ENCODE data around the gene SURF2.
"Not testable (repeated sequence)": the region's sequence is repeated elsewhere in the genome, so short reads cannot be mapped to it uniquely, and the experiment has no call there.

The SURF2 gene

DNA sequence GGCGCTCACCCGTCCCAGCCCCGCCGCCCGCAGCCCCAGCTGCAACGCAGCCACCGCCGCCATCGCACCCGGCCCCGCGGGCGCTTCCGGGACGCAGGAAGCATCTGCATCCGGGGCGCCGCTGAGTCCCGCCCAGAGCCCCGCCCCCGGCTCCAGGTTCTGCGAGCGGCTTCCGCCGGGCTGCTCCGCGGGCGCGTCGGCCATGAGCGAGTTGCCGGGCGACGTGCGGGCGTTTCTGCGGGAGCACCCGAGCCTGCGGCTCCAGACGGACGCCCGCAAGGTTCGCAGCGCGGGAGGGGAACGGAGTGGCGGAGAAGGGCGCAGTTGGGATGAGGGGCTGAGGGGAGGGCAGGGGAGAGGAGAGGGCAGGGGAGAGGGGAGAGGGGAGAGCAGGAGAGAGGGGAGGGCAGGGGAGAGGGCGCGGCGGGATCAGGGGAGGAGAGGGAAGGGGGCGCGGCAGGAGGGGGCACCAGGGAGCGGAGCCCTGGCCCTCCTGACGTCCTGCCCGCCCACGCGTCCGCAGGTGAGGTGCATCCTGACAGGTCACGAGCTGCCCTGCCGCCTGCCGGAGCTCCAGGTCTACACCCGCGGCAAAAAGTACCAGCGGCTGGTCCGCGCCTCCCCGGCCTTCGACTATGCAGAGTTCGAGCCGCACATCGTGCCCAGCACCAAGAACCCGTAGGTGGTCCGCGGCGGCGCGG, at the start of gene SURF2, which contains the start of gene SURF1:
SURF2 (plus strand) TSS at position 160 of the 701 bp plus-strand sequence; CDS start at position 203, 43 bp downstream.
SURF1 (minus strand) TSS at position 97 of the 701 bp plus-strand sequence; CDS start at position 63, 34 bp downstream.
- Mint-ChIP-seq H3K9me3 (no peaks in the 10 kb centered on the region), H3K36me3 (ENCODE audit: low read depth) (peaks cover 36% of the 10 kb centered on the region), H3K27ac (peak within 1 kb of the TSS in 2 of 3 experiments; percentile 72 to 75), H3K27me3 (ENCODE audit: low read depth) (no peaks in the 10 kb centered on the region), H3K4me1 (peaks cover 36% of the 10 kb centered on the region), H3K4me3 (peak within 1 kb of the TSS; percentile 87 to 92 (median 91))
- TF ChIP-seq, protein P1, sequence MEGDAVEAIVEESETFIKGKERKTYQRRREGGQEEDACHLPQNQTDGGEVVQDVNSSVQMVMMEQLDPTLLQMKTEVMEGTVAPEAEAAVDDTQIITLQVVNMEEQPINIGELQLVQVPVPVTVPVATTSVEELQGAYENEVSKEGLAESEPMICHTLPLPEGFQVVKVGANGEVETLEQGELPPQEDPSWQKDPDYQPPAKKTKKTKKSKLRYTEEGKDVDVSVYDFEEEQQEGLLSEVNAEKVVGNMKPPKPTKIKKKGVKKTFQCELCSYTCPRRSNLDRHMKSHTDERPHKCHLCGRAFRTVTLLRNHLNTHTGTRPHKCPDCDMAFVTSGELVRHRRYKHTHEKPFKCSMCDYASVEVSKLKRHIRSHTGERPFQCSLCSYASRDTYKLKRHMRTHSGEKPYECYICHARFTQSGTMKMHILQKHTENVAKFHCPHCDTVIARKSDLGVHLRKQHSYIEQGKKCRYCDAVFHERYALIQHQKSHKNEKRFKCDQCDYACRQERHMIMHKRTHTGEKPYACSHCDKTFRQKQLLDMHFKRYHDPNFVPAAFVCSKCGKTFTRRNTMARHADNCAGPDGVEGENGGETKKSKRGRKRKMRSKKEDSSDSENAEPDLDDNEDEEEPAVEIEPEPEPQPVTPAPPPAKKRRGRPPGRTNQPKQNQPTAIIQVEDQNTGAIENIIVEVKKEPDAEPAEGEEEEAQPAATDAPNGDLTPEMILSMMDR (IDR thresholded peaks at IDR 0.05; ENCODE audit: unreplicated experiment in 3 of 3), result no peak

DNA sequence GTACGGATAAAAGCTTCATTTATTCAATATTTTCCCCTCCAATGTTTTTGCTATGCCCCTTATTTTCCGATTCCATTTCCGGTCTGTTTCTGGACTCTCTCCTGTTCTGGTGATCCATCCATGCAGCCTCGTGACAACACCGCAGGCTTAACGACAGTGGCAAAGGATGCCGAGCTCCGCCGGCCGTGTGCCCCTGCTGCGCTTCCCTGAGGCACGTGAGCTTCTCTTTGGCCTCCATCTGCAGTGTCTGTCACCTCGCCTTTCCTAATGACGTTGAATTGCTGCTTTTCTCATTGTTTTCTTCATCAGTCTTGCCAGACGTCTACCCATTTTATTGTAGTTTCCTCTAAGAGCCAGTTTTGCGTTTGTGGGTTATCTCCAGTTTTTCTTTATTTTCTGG, 49.0 kb upstream of the SURF2 start:
- no peak overlapping the region for H3K4me3 Mint-ChIP-seq
- H3K27me3 Mint-ChIP-seq (ENCODE audit: low read depth), result peaks cover 9% of the 10 kb centered on the region
- H3K36me3 Mint-ChIP-seq (ENCODE audit: low read depth), result no peaks in the 10 kb centered on the region
- no peaks in the 10 kb centered on the region for H3K4me1 Mint-ChIP-seq
- H3K9me3 Mint-ChIP-seq, result peaks cover 9% of the 10 kb centered on the region
- TF ChIP-seq, protein P1 (IDR thresholded peaks at IDR 0.05; ENCODE audit: unreplicated experiment in 3 of 3), result no peak
- no peak overlapping the region for H3K27ac Mint-ChIP-seq

DNA sequence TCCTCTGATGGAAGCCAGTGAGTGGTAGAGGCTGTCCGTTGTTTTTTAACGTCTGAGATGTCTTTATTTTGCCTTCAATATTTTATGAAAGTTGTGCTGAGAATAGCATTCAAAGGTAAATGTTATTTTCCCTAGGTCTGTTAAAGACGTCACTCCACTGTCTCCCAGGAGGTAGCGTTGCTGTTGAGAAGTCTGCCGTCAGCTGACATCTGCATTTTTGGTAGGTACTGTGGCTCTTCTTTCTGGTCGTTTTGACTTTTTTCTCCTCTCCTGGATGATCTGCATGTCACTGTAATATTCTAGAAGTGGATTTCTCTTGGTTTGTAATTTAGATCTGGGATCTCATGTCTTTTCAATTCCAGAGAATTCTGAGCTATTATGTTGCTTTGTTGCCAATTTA, 46.7 kb upstream of the SURF2 start:
- no peaks in the 10 kb centered on the region for H3K36me3 Mint-ChIP-seq (ENCODE audit: low read depth)
- H3K27me3 Mint-ChIP-seq (ENCODE audit: low read depth), result peaks cover 9% of the 10 kb centered on the region
- TF ChIP-seq, protein P1 (IDR thresholded peaks at IDR 0.05; ENCODE audit: unreplicated experiment in 3 of 3), result no peak
- peaks cover 9% of the 10 kb centered on the region for H3K9me3 Mint-ChIP-seq
- H3K4me1 Mint-ChIP-seq, result no peaks in the 10 kb centered on the region
- no peak overlapping the region for H3K4me3 Mint-ChIP-seq
- no peak overlapping the region for H3K27ac Mint-ChIP-seq

DNA sequence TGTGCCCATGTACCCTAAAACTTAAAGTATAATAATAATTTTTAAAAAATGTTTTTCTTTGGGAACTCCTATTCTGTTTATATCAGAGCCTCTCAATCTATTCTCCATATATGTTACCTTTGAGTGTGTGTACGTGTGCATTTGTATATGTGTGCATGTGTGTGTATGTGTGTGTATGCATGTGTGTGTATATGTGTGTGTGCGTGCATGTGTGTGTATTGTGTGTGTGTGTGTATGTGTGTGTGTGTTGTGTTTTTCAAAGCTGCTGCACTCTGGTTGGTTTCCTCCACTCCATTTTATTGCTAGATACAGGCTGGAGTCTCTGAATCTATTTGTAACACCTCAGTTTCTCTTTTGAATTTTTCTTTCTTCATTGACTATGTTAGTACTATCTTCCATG, 40.4 kb upstream of the SURF2 start:
- no peak overlapping the region for H3K27ac Mint-ChIP-seq
- peaks cover 16% of the 10 kb centered on the region for H3K27me3 Mint-ChIP-seq (ENCODE audit: low read depth)
- H3K4me3 Mint-ChIP-seq, result no peak overlapping the region
- TF ChIP-seq, protein P1 (IDR thresholded peaks at IDR 0.05; ENCODE audit: unreplicated experiment in 3 of 3), result no peak
- H3K9me3 Mint-ChIP-seq, result peaks cover 9% of the 10 kb centered on the region
- H3K4me1 Mint-ChIP-seq, result no peaks in the 10 kb centered on the region
- H3K36me3 Mint-ChIP-seq (ENCODE audit: low read depth), result no peaks in the 10 kb centered on the region

DNA sequence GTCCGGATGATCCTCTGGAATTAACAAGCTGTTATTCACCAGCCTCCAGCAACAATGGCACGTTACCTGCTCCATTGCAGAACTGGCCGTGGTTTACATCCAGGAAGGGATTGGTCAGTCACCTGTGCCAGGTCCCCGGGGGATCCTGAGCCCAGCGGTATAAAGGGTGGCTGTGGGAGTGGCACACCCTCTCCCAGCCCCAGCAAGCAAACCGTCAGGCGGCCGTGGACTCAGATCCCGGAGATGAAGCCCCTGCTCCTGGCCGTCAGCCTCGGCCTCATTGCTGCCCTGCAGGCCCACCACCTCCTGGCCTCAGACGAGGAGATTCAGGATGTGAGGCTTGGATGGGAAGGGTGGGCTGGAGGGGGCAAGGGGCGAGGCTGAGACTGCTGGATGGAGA, 38.8 kb upstream of the SURF2 start:
- H3K27ac Mint-ChIP-seq; H3K9me3 Mint-ChIP-seq; H3K4me3 Mint-ChIP-seq; H3K4me1 Mint-ChIP-seq; H3K36me3 Mint-ChIP-seq (ENCODE audit: low read depth): not testable (repeated sequence)
- peaks cover 16% of the 10 kb centered on the region for H3K27me3 Mint-ChIP-seq (ENCODE audit: low read depth)

DNA sequence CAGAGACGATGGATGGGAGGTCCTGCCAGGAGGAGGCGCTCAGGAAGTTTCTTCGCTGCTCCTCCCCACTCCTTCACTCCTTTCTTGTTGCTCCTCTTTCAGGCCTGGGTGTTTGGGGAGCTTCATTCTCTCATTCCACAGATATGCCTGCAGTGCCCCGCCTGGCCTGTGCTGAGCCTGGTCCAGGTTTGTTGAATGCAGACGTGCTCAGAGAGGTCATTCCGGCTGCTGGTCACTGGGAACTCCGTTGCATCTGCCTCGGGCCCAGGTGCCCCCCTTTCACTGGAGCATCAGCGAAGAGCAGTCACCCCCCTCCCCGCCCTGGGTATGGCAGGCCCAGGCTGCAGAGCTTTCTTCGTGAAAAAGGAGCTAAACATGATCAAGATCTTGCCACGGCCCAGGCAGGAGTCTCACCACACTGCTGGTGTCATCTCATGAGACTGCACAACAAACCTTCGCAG, 35.9 kb upstream of the SURF2 start:
- TF ChIP-seq, protein P1 (IDR thresholded peaks at IDR 0.05; ENCODE audit: unreplicated experiment in 3 of 3), result no peak
- Mint-ChIP-seq H3K4me1 (no peaks in the 10 kb centered on the region), H3K27ac (no peak overlapping the region), H3K36me3 (ENCODE audit: low read depth) (peaks cover 4% of the 10 kb centered on the region), H3K27me3 (ENCODE audit: low read depth) (peaks cover 21% of the 10 kb centered on the region), H3K9me3 (peaks cover 19% of the 10 kb centered on the region), H3K4me3 (no peak overlapping the region)

Measured in nephron (organoid).